Neural cell (in vitro differentiated cells): Measurements from ENCODE around the gene SERINC5.

Experiments
- CTCF ChIP-seq: fragments of 450-650 bp; IDR thresholded peaks from 2 replicates; pipeline ENCODE4 v1.5.1; 2014; ENCODE audit warnings: antibody characterized with exemption, mild to moderate bottlenecking, moderate library complexity; ENCODE audit not compliant: poor library complexity, severe bottlenecking
- EP300 ChIP-seq: fragments of 450-650 bp; conservative IDR thresholded peaks from 2 replicates; pipeline ENCODE4 v1.6.1; 2014; ENCODE audit warnings: antibody characterized with exemption, mild to moderate bottlenecking, moderate library complexity; ENCODE audit not compliant: poor library complexity, severe bottlenecking
- EZH2 ChIP-seq: fragments of 200-600, 300-800 bp; shearing (Covaris generic), sonication (generic); IDR thresholded peaks from 2 replicates; pipeline ENCODE4 v1.6.1; 2014; ENCODE audit warnings: antibody characterized with exemption, low read length, borderline replicate concordance, mild to moderate bottlenecking; ENCODE audit not compliant: insufficient read depth, poor library complexity, severe bottlenecking
- MXI1 ChIP-seq: fragments of 450-650 bp; conservative IDR thresholded peaks from 2 replicates; pipeline ENCODE4 v1.6.1; 2014; ENCODE audit warnings: antibody characterized with exemption, mild to moderate bottlenecking; ENCODE audit not compliant: poor library complexity, severe bottlenecking
- REST ChIP-seq: IDR thresholded peaks from 2 replicates; pipeline ENCODE4 v1.6.1; 2012; ENCODE audit warnings: borderline replicate concordance

GRCh38 chr5:80246995-80247729 lies 8.7 kb downstream of the SERINC5 start:
- TF ChIP-seq EZH2 (no peak), MXI1 (no peak), CTCF (no peak), EP300 (no peak), REST (no peak)
